GM12865 (cell line): ENCODE measurements around the gene USP10.

Source experiments
- DNase-seq: peaks from one replicate; pipeline ENCODE4 v3.0.0; 2010; ENCODE audit warnings: low read depth
- H3K4me3 ChIP-seq: 2 replicates; pipeline ENCODE4 v1.5.1; 2011; ENCODE audit warnings: mild to moderate bottlenecking, low read depth, low read length, control low read depth
- CTCF ChIP-seq: IDR thresholded peaks from 2 replicates; pipeline ENCODE4 v1.5.1; 2011; ENCODE audit warnings: low read length, control low read depth, low read depth, inconsistent platforms; ENCODE audit not compliant: insufficient read depth; ENCODE audit errors: missing control alignments

The USP10 gene

GRCh38 chr16:84673203-84673535, 26.6 kb upstream of the USP10 start:
- no peak for DNase-seq
- no peak for TF ChIP-seq CTCF
- H3K4me3 ChIP-seq, result no peak overlapping the region

GRCh38 chr16:84673561-84673960, 26.2 kb upstream of the USP10 start:
- TF ChIP-seq CTCF, result no peak
- no peak overlapping the region for H3K4me3 ChIP-seq
- no peak for DNase-seq

GRCh38 chr16:84675423-84675822, 24.4 kb upstream of the USP10 start:
- no peak for DNase-seq
- no peak overlapping the region for H3K4me3 ChIP-seq
- TF ChIP-seq CTCF, result no peak

- TF ChIP-seq CTCF, result no peak
- DNase-seq, result no peak
Measured at GRCh38 chr16:84675884-84676283, 23.9 kb upstream of the USP10 start.

GRCh38 chr16:84677017-84677803, 22.6 kb upstream of the USP10 start:
- H3K4me3 ChIP-seq, result no peak overlapping the region
- no peak for DNase-seq
- TF ChIP-seq CTCF, result no peak

More at GRCh38 chr16:84675884-84676283, 23.9 kb upstream of the USP10 start:
- H3K4me3 ChIP-seq, result no peak overlapping the region

- TF ChIP-seq CTCF, result no peak
- DNase-seq, result no peak
Measured at GRCh38 chr16:84677849-84678248, 22.0 kb upstream of the USP10 start.

GRCh38 chr16:84678541-84678940, 21.3 kb upstream of the USP10 start:
- DNase-seq, result no peak
- TF ChIP-seq CTCF, result no peak
- no peak overlapping the region for H3K4me3 ChIP-seq

More at GRCh38 chr16:84677849-84678248, 22.0 kb upstream of the USP10 start:
- no peak overlapping the region for H3K4me3 ChIP-seq
